Osteocyte (in vitro differentiated cells): ENCODE results near the gene ATP2B1. TPM values are rescaled to one million over a fixed set of nuclear protein-coding genes. Genes with fewer than 3 reads are reported as not detected.
"Not testable (repeated sequence)": the region's sequence is repeated elsewhere in the genome, so short reads cannot be mapped to it uniquely, and the experiment has no call there.

ENCODE experiments used
- DNase-seq: peaks from one replicate; pipeline ENCODE4 v3.0.0; 2021; ENCODE audit warnings: mixed read lengths; ENCODE audit not compliant: unreplicated experiment; ENCODE audit errors: extremely low spot score
- H3K27ac Mint-ChIP-seq: one replicate; pipeline ENCODE4 v1.8.0; 2021; ENCODE audit warnings: mild to moderate bottlenecking, mixed read lengths; ENCODE audit not compliant: unreplicated experiment
- H3K27me3 Mint-ChIP-seq: one replicate; pipeline ENCODE4 v1.8.0; 2021; ENCODE audit warnings: mixed read lengths; ENCODE audit not compliant: unreplicated experiment
- H3K36me3 Mint-ChIP-seq: one replicate; pipeline ENCODE4 v1.8.0; 2021; ENCODE audit warnings: mixed read lengths; ENCODE audit not compliant: unreplicated experiment
- H3K4me1 Mint-ChIP-seq: one replicate; pipeline ENCODE4 v1.8.0; 2021; ENCODE audit warnings: mixed read lengths; ENCODE audit not compliant: unreplicated experiment
- H3K4me3 Mint-ChIP-seq: one replicate; pipeline ENCODE4 v1.8.0; 2021; ENCODE audit warnings: mild to moderate bottlenecking, moderate library complexity, mixed read lengths; ENCODE audit not compliant: unreplicated experiment
- H3K9me3 Mint-ChIP-seq: one replicate; pipeline ENCODE4 v1.8.0; 2021; ENCODE audit warnings: mixed read lengths; ENCODE audit not compliant: unreplicated experiment
- total RNA-seq: library from RNA; stranded (reverse); gene quantifications from 2 replicates; pipeline ENCODE4 v1.2.1, GENCODE V29; 2021
- TF ChIP-seq, protein P1 (sequence below): fragments of 200-600 bp; sonication (generic); IDR thresholded peaks from 2 replicates; pipeline ENCODE4 v1.5.0; 2021; ENCODE audit warnings: antibody characterized with exemption, mild to moderate bottlenecking, moderate library complexity

Gene ATP2B1
- total RNA-seq, 1 donor from 2014 or later = 45.5 TPM

GRCh38 chr12:89702503-89702902 lies 6.1 kb downstream of the ATP2B1 start:
- no peak for DNase-seq
- peaks cover 24% of the 10 kb centered on the region for H3K4me1 Mint-ChIP-seq
- no peaks in the 10 kb centered on the region for H3K9me3 Mint-ChIP-seq
- no peak overlapping the region for H3K4me3 Mint-ChIP-seq
- H3K27ac Mint-ChIP-seq = no peak overlapping the region
- peaks cover 2% of the 10 kb centered on the region for H3K27me3 Mint-ChIP-seq
- no peaks in the 10 kb centered on the region for H3K36me3 Mint-ChIP-seq
- TF ChIP-seq, protein P1, sequence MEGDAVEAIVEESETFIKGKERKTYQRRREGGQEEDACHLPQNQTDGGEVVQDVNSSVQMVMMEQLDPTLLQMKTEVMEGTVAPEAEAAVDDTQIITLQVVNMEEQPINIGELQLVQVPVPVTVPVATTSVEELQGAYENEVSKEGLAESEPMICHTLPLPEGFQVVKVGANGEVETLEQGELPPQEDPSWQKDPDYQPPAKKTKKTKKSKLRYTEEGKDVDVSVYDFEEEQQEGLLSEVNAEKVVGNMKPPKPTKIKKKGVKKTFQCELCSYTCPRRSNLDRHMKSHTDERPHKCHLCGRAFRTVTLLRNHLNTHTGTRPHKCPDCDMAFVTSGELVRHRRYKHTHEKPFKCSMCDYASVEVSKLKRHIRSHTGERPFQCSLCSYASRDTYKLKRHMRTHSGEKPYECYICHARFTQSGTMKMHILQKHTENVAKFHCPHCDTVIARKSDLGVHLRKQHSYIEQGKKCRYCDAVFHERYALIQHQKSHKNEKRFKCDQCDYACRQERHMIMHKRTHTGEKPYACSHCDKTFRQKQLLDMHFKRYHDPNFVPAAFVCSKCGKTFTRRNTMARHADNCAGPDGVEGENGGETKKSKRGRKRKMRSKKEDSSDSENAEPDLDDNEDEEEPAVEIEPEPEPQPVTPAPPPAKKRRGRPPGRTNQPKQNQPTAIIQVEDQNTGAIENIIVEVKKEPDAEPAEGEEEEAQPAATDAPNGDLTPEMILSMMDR = no peak

GRCh38 chr12:89701606-89702206 lies 6.9 kb downstream of the ATP2B1 start:
- no peak for DNase-seq
- H3K36me3 Mint-ChIP-seq = no peaks in the 10 kb centered on the region
- no peak overlapping the region for H3K27ac Mint-ChIP-seq
- no peak overlapping the region for H3K4me3 Mint-ChIP-seq
- no peaks in the 10 kb centered on the region for H3K9me3 Mint-ChIP-seq
- TF ChIP-seq, protein P1 = no peak
- H3K4me1 Mint-ChIP-seq = peaks cover 22% of the 10 kb centered on the region
- H3K27me3 Mint-ChIP-seq = peaks cover 2% of the 10 kb centered on the region

- TF ChIP-seq, protein P1 = no peak
- peaks cover 15% of the 10 kb centered on the region for H3K4me1 Mint-ChIP-seq
- H3K27ac Mint-ChIP-seq = no peak overlapping the region
- no peak for DNase-seq
- H3K9me3 Mint-ChIP-seq = no peaks in the 10 kb centered on the region
- H3K36me3 Mint-ChIP-seq = no peaks in the 10 kb centered on the region
- no peak overlapping the region for H3K4me3 Mint-ChIP-seq
- H3K27me3 Mint-ChIP-seq = peaks cover 2% of the 10 kb centered on the region
Measured at GRCh38 chr12:89700191-89700810, 8.3 kb downstream of the ATP2B1 start.

GRCh38 chr12:89698607-89699006 lies 10.0 kb downstream of the ATP2B1 start:
- Mint-ChIP-seq H3K27me3 (no peaks in the 10 kb centered on the region), H3K36me3 (no peaks in the 10 kb centered on the region), H3K4me3 (no peak overlapping the region), H3K9me3 (no peaks in the 10 kb centered on the region), H3K4me1 (peaks cover 22% of the 10 kb centered on the region), H3K27ac (no peak overlapping the region)
- TF ChIP-seq, protein P1 = no peak
- DNase-seq = no peak

DNA sequence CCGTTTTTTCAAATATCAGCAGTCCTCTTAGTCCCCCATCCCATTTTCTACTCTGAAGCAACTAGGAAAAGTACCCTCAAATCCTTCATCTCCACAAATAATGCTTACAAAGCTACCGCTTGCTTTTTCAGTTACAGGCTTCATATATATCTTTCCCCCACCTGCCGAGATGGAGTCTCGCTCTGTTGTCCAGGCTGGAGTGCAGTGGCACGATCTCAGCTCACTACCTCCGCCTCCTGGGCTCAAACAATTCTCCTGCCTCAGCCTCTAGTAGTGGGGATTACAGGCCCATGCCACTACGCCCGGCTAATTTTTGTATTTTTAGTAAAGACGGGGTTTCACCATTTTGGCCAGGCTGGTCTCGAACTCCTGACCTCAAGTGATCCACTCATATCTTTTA lies 10.9 kb downstream of the ATP2B1 start:
- H3K27me3 Mint-ChIP-seq, H3K27ac Mint-ChIP-seq, DNase-seq, H3K4me3 Mint-ChIP-seq, H3K36me3 Mint-ChIP-seq, H3K9me3 Mint-ChIP-seq: not testable (repeated sequence)
- peaks cover 26% of the 10 kb centered on the region for H3K4me1 Mint-ChIP-seq
